ENCODE measurements around the gene HNRNPAB.
"Not testable (repeated sequence)": the region's sequence is repeated elsewhere in the genome, so short reads cannot be mapped to it uniquely, and the experiment has no call there.

The HNRNPAB gene

GRCh38 chr5:178247481-178248456, 43.4 kb downstream of the HNRNPAB start:
- DNase-seq = no peak

DNA sequence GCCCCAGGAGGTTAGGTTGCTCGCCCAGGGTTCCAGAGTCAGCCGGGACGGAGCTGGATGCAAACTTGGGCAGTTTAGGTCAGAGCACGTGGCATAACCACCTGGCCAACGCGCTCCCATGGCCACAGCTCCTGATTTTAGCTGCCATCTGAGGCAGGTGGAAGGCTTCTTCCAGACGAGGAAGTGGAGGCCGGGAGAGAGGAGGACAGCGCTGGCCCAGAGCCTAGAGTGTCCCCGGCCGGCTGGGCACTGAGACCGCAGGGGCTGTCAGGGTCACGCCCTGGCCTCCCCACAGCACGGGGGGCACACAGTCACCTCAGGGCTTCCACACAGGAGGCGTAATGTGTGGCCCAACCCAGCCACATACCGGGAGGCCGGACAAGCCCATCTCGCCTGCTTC, 44.4 kb downstream of the HNRNPAB start:
- DNase-seq = no peak

DNA sequence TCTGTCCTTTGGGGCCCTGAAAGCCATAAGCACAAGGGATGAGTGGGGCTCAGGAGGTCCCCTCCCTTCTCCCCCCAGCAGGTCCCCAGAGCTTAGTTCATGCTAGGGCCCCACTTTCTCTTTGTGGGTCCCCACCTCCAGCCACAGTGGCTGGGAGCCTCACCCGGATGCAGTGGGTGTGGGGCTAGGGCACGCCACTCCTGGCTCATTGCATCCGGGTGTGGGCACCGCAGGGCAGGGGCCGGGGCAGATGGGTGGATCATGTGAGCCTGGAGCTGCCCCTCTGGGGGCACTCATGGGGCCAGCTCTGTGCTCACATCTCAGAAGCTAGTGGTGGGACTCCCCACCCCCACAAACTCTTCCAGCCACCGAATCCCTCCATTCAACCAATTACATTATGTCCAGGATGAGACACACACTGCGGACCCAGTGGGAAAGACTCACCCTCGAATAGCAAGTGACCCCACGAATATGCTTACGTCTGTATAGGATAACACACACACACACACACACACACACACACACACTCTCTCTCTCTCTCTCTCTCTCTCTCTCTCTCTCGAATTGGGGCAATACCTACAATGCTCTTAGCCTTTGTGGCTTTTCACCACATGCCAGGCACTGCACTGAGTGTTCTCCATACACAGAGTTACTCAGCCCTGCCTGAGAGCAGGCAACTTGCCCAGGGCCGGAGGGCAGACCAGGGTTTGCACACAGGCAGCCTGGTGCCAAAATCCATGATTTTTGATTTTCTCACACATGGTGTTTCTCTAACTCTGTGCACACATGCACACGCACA, 45.1 kb downstream of the HNRNPAB start:
- DNase-seq = no peak

GRCh38 chr5:178250263-178250662, 45.9 kb downstream of the HNRNPAB start:
- no peak for DNase-seq

GRCh38 chr5:178252258-178252657, 47.9 kb downstream of the HNRNPAB start:
- no peak for DNase-seq

DNA sequence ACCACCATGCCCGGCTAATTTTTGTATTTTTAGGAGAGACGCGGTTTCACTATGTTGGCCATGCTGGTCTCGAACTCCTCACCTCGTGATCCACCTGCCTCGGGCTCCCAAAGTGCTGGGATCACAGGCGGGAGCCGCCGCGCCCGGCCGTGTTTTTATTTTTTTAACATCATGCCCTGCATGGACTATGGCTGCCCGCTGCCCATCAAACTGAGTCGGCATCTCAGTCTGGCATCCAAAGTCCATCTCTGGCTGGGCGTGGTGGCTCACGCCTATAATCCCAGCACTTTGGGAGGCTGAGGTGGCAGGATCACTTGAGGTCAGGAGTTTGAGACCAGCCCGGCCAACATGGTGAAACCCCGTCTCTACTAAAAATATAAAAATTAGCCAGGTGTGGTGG, 49.3 kb downstream of the HNRNPAB start:
- not testable (repeated sequence) for DNase-seq

GRCh38 chr5:178256746-178257145, 52.4 kb downstream of the HNRNPAB start:
- no peak for DNase-seq

DNA sequence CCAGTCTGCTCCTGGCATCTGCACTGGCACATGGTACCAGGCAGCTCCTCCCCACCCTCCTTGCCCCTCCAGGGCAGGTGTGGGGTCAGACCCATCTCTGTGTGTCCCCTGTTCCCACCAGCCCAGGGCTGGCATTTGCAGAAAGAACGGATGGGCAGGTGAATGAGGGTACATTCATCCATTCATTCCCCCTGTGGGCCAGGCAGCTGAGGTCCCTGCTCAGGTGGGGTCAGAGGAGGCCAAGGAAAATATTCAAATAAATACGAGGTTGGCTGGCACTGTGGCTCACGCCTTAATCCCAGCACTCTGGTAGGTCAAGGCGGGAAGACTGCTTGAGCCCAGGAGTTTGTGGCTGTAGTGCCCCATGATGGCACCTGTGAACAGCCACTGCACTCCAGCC, 53.3 kb downstream of the HNRNPAB start:
- no peak for DNase-seq

- no peak for DNase-seq
Observed at GRCh38 chr5:178259623-178260536, 55.5 kb downstream of the HNRNPAB start.

All from left hindlimb (tissue), 1 donor.